HepG2 (cell line): ENCODE data around the gene SV2B. TPM values are rescaled to one million over a fixed set of nuclear protein-coding genes. Genes with fewer than 3 reads are reported as not detected.

Experiments
- ATAC-seq: fragments of 200-7000 bp; cut with Tn5 transposase; 3 replicates; pipeline ENCODE4 v1.9.1; 2020; ENCODE audit warnings: mild to moderate bottlenecking, moderate library complexity
- BruUV-seq: library from RNA; stranded (reverse); fragments of 400-500 nt; replicated peaks from 2 replicates; lab custom pipeline; 2021; lab: Mats Ljungman, UMichigan
- CTCF ChIA-PET: fragments of 300-600 bp; formaldehyde crosslinking; extraction: SDS; loops from one replicate; lab custom pipeline; 2021; ENCODE audit warnings: low total read pairs, inconsistent platforms, low intra/inter-chr PET ratio; lab: Yijun Ruan, JAX
- POLR2A ChIA-PET: fragments of 350-600 bp; sonication (Branson Sonifier 250); formaldehyde crosslinking; loops from one replicate; lab custom pipeline; 2020; ENCODE audit warnings: antibody characterized with exemption, inconsistent platforms; lab: Yijun Ruan, JAX
- DNase-seq: peaks from one replicate; pipeline ENCODE4 v3.0.0-alpha.2; 2015; ENCODE audit warnings: low spot score
- FAIRE-seq: peaks from 3 replicates; lab custom pipeline; 2011; peaks lifted over from hg19 to GRCh38; lab: Jason Lieb, UNC
- H2AFZ ChIP-seq: one replicate; pipeline ENCODE4 v1.6.1; 2011; ENCODE audit warnings: low read length, inconsistent platforms
- H3K27ac ChIP-seq: fragments of 300-600 bp; 3 replicates; pipeline ENCODE4 v1.8.0; 2011; ENCODE audit warnings: mixed run types, mild to moderate bottlenecking, mixed read lengths, low read length, inconsistent platforms; ENCODE audit not compliant: insufficient read depth; ENCODE audit errors: extremely low read length
- H3K27me3 ChIP-seq, 2 experiments: fragments of 200-600 bp in 1 of 2; 2 replicates in 1 of 2; 3 replicates in 1 of 2; pipeline versions ENCODE4 v1.6.0 to v1.8.0; 2011; ENCODE audit warnings: low read length in 2 of 2, mild to moderate bottlenecking in 2 of 2, moderate library complexity in 2 of 2, inconsistent platforms in 1 of 2; ENCODE audit not compliant: insufficient read depth in 2 of 2, control insufficient read depth in 1 of 2
- H3K36me3 ChIP-seq, 2 experiments: fragments of 200-600 bp in 1 of 2; replicated peaks in 1 of 2; 2 replicates in 1 of 2; 3 replicates in 1 of 2; pipeline versions ENCODE4 v1.5.1 to v1.8.0; 2011; ENCODE audit warnings: low read length in 2 of 2, inconsistent platforms in 1 of 2; ENCODE audit not compliant: insufficient read depth in 2 of 2, control insufficient read depth in 1 of 2
- H3K4me1 ChIP-seq: 2 replicates; pipeline ENCODE4 v1.5.1; 2012; ENCODE audit warnings: low read length, inconsistent platforms; ENCODE audit not compliant: insufficient read depth
- H3K4me2 ChIP-seq: 2 replicates; pipeline ENCODE4 v1.6.0; 2011; ENCODE audit warnings: low read depth, low read length, inconsistent platforms
- H3K4me3 ChIP-seq, 3 experiments: fragments of 200-600 bp in 1 of 3; sonication (generic), shearing (Covaris generic) in 1 of 3; replicated peaks in 1 of 3; 2 replicates each; pipeline ENCODE4 v1.5.1; 2011 to 2016; ENCODE audit warnings: low read length in 3 of 3, inconsistent platforms in 2 of 3, low read depth in 2 of 3, mild to moderate bottlenecking in 2 of 3, control low read depth in 1 of 3, mixed read lengths in 1 of 3; ENCODE audit not compliant: insufficient read depth in 1 of 3
- H3K79me2 ChIP-seq: one replicate; pipeline ENCODE4 v1.6.1; 2011; ENCODE audit warnings: low read length, inconsistent platforms; ENCODE audit not compliant: insufficient read depth
- H3K9ac ChIP-seq: 2 replicates; pipeline ENCODE4 v1.6.0; 2011; ENCODE audit warnings: mild to moderate bottlenecking, low read depth, low read length, inconsistent platforms; ENCODE audit not compliant: insufficient read depth
- H3K9me3 ChIP-seq: 2 replicates; pipeline ENCODE4 v1.5.1; 2012; ENCODE audit warnings: mild to moderate bottlenecking, low read length
- H4K20me1 ChIP-seq: 2 replicates; pipeline ENCODE4 v1.6.0; 2011; ENCODE audit warnings: inconsistent platforms, mild to moderate bottlenecking, low read length, moderate library complexity; ENCODE audit not compliant: insufficient read depth
- ARNTL ChIP-seq: sonication (generic); formaldehyde crosslinking; IDR thresholded peaks from 2 replicates; pipeline ENCODE4 v1.4.0; 2020; ENCODE audit warnings: mild to moderate bottlenecking, missing genetic modification reagents
- ETV5 ChIP-seq: IDR thresholded peaks from 2 replicates; pipeline ENCODE4 v1.6.1; 2018; ENCODE audit warnings: missing biosample characterization, missing genetic modification reagents, inconsistent platforms, borderline replicate concordance
- POLR2AphosphoS2 ChIP-seq: IDR thresholded peaks from 2 replicates; pipeline ENCODE4 v1.6.1; 2011; ENCODE audit warnings: low read depth, low read length, improper control_type of control experiment
- TFE3 ChIP-seq: IDR thresholded peaks from 2 replicates; pipeline ENCODE4 v1.6.1; 2016
- ZNF567 ChIP-seq: sonication (generic); formaldehyde crosslinking; IDR thresholded peaks from 2 replicates; pipeline ENCODE4 v1.8.1; 2023; ENCODE audit warnings: mild to moderate bottlenecking, missing genetic modification reagents, borderline replicate concordance
- ZNF704 ChIP-seq: sonication (generic); formaldehyde crosslinking; IDR thresholded peaks from 2 replicates; pipeline ENCODE4 v1.8.1; 2023; ENCODE audit warnings: mild to moderate bottlenecking, inconsistent platforms, moderate library complexity, missing genetic modification reagents, borderline replicate concordance
- ZNF775 ChIP-seq: sonication (generic); formaldehyde crosslinking; IDR thresholded peaks from 2 replicates; pipeline ENCODE4 v1.4.0; 2020; ENCODE audit warnings: missing genetic modification reagents, mild to moderate bottlenecking, moderate library complexity, borderline replicate concordance
- ZNF816 ChIP-seq: sonication (generic); formaldehyde crosslinking; IDR thresholded peaks from 2 replicates; pipeline ENCODE4 v1.8.0; 2022; ENCODE audit warnings: missing genetic modification reagents, mild to moderate bottlenecking, borderline replicate concordance
- WGBS: methylation state at CpG from one replicate; pipeline ENCODE4 v1.1.6; 2017; ENCODE audit warnings: low lambda C conversion rate; 5-methylcytosine and 5-hydroxymethylcytosine counted together
- in situ Hi-C: cut with HindIII; loops from 2 replicates; pipeline ENCODE4 v1.10.0; 2017; ENCODE audit warnings: low pct_unique_long_range_greater_than_20kb; ENCODE audit not compliant: extremely low pct_ligation_motif_present
- intact Hi-C: fragments of 100-400 bp; cut with micrococcal nuclease; formaldehyde crosslinking; loops from one replicate; pipeline ENCODE4 v1.10.0; 2022; ENCODE audit not compliant: unreplicated experiment
- polyA plus RNA-seq, 8 experiments: library from polyadenylated mRNA; depleted of rRNA in 3 of 8; stranded (reverse) in 7 of 8; unstranded in 1 of 8; fragments of >200 nt; fragmentation: Illumina TruSeq in 4 of 8; extraction: Trizol in 4 of 8; gene quantifications; 2 replicates each; pipeline versions ENCODE4 v1.2.1 to v1.2.3, GENCODE V29; 2011 to 2016; ENCODE audit warnings: low read depth in 4 of 8, missing spikeins in 1 of 8, mixed read lengths in 1 of 8; ENCODE audit not compliant: insufficient read depth in 1 of 8
- total RNA-seq, 5 experiments: library from RNA; depleted of rRNA; stranded (reverse); fragments of >200 nt; fragmentation: Illumina TruSeq; extraction: Trizol; gene quantifications; 2 replicates each; pipeline ENCODE4 v1.2.3, GENCODE V29; 2016; ENCODE audit warnings: low read depth in 1 of 5

Gene SV2B
- total and polyA plus RNA-seq, 2 of the 13 experiments (the other 11 are each of a cell fraction or from before 2014, with no cell fraction given), result not detected

GRCh38 chr15:91061230-91061629, 38.8 kb upstream of the SV2B start (continued):
- TF ChIP-seq POLR2AphosphoS2, result no peak
- TF ChIP-seq ZNF567, result no peak
- TF ChIP-seq TFE3 (CRISPR knock-in tag), result no peak
- no peak for TF ChIP-seq ZNF704 (CRISPR knock-in tag)

GRCh38 chr15:91061997-91062396, 38.1 kb upstream of the SV2B start:
- ATAC-seq, result no peak
- Histone ChIP-seq H3K4me1 (no peaks in the 10 kb centered on the region), H3K9ac (no peak overlapping the region), H3K4me2 (no peak overlapping the region), H3K36me3 (no peaks in the 10 kb centered on the region), H3K27ac (no peak overlapping the region)
- in situ Hi-C loops, result no loop called here
- POLR2A ChIA-PET, result no interaction called here
- WGBS, result 12% methylated on average over 5 of the region's 5 CpGs
- DNase-seq, result no peak
- BruUV-seq, result no TSS peak
- TF ChIP-seq ZNF816 (CRISPR knock-in tag) (no peak), ETV5 (no peak), ARNTL (no peak), ZNF775 (CRISPR knock-in tag) (no peak)
- TF ChIP-seq, all 625 proteins: peak for 0
- H3K27me3 ChIP-seq, result peaks cover 2% of the 10 kb centered on the region in 2 experiments; a peak in 1 of 5 replicates
- no peak for FAIRE-seq
- H2AFZ ChIP-seq, result no peak overlapping the region
- no peaks in the 10 kb centered on the region for H3K9me3 ChIP-seq
- H4K20me1 ChIP-seq, result no peaks in the 10 kb centered on the region
- intact Hi-C loops, result no loop called here
- H3K4me3 ChIP-seq, result no peak overlapping the region
- no peaks in the 10 kb centered on the region for H3K79me2 ChIP-seq
- CTCF ChIA-PET, result no interaction called here
